ENCODE measurements around the gene RACGAP1.

Gene RACGAP1

DNA sequence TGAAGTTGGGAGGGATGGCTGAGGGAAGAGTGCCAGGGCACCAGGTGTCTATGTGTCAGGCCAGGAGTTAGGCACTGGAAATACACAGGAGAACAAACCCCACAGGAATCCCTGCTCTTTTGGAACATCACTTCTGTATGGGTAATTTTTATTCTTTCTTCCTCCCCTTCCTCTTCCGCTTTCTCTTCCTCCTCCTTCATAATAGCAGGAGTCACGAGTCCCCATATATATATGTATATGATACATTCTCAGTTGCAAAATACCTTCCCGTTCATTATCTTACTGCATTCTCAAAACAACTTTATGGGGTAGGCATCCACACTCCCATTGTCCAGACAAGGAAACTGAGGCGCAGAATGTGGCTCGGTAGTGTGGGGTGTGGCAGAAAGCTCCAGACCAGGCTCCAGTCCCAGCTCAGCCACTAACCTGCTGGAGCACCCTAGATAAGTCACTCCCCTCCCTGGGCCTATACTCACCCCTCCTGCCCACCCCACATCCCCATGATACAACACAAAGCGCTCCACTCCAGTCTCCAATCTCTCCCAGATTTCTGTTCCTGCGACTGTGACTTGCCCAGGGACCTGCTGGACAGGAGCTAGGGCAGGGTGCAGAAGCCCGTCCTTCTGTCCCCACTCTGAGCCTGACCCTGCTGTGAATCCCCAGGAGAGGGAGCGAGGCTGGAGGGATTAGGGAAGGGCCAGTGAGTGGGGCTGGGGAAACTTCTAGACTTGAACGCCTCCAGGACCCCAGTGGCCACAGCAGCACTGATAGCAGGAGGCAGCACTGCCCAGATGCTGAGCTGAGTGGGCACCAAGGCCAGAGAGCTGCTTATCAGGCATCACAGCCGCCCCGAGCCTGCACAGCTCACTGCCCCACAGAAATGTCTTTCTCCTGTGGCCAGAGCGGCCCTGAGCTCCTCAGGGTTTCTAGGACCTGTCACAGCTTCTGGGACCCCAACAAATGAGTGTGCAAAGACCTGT, 76.1 kb downstream of the RACGAP1 start:
- TF ChIP-seq, protein P1, sequence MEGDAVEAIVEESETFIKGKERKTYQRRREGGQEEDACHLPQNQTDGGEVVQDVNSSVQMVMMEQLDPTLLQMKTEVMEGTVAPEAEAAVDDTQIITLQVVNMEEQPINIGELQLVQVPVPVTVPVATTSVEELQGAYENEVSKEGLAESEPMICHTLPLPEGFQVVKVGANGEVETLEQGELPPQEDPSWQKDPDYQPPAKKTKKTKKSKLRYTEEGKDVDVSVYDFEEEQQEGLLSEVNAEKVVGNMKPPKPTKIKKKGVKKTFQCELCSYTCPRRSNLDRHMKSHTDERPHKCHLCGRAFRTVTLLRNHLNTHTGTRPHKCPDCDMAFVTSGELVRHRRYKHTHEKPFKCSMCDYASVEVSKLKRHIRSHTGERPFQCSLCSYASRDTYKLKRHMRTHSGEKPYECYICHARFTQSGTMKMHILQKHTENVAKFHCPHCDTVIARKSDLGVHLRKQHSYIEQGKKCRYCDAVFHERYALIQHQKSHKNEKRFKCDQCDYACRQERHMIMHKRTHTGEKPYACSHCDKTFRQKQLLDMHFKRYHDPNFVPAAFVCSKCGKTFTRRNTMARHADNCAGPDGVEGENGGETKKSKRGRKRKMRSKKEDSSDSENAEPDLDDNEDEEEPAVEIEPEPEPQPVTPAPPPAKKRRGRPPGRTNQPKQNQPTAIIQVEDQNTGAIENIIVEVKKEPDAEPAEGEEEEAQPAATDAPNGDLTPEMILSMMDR (IDR thresholded peaks at IDR 0.05) = no peak
- H3K9me3 ChIP-seq = no peaks in the 10 kb centered on the region
- peaks cover 86% of the 10 kb centered on the region for H3K27me3 ChIP-seq
- H3K4me1 ChIP-seq (ENCODE audit: control insufficient read depth in 1 of 2, insufficient read depth in 1 of 2, low read depth in 1 of 2, low read length in 1 of 2) = peaks cover 16 to 18% of the 10 kb centered on the region in 2 experiments
- H3K27ac ChIP-seq = no peak overlapping the region
- no peak overlapping the region for H3K4me3 ChIP-seq (ENCODE audit: low read depth in 1 of 2, low read length in 1 of 2)
- H3K36me3 ChIP-seq = no peaks in the 10 kb centered on the region

- Histone ChIP-seq H3K4me3 (ENCODE audit: low read depth in 1 of 2, low read length in 1 of 2) (no peak overlapping the region), H3K4me1 (ENCODE audit: control insufficient read depth in 1 of 2, insufficient read depth in 1 of 2, low read depth in 1 of 2, low read length in 1 of 2) (peaks cover 30 to 33% of the 10 kb centered on the region in 2 experiments), H3K9me3 (no peaks in the 10 kb centered on the region), H3K36me3 (no peaks in the 10 kb centered on the region), H3K27ac (no peak overlapping the region), H3K27me3 (peaks cover 71% of the 10 kb centered on the region)
- TF ChIP-seq, protein P1 (IDR thresholded peaks at IDR 0.05) = no peak
These were observed 77.6 kb downstream of the RACGAP1 start for GRCh38 chr12:49947593-49948226.

DNA sequence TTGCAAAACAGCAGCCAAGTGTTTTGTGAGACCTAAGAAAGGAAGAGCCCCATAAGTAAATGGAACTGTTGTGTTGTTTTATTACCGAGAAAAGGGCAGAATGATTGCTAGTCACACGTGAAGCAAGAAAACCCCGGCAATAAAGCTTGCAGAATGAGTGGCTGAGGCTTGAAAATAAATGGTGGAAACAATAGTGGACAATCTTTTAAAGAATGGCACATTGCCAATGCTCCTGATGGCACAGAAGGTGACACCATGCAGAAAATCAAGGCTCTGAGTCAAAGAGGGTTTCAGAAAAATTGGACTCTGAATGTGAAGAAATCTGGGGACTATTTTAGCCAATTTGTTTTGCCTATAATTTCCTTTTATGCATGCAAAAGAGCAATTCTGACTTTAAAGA, 78.8 kb downstream of the RACGAP1 start:
- Histone ChIP-seq H3K27me3 (peaks cover 59% of the 10 kb centered on the region), H3K27ac (no peak overlapping the region), H3K4me3 (ENCODE audit: low read depth in 1 of 2, low read length in 1 of 2) (no peak overlapping the region), H3K9me3 (no peaks in the 10 kb centered on the region), H3K4me1 (ENCODE audit: control insufficient read depth in 1 of 2, insufficient read depth in 1 of 2, low read depth in 1 of 2, low read length in 1 of 2) (peaks cover 42 to 45% of the 10 kb centered on the region in 2 experiments), H3K36me3 (no peaks in the 10 kb centered on the region)
- TF ChIP-seq, protein P1 (IDR thresholded peaks at IDR 0.05) = no peak

DNA sequence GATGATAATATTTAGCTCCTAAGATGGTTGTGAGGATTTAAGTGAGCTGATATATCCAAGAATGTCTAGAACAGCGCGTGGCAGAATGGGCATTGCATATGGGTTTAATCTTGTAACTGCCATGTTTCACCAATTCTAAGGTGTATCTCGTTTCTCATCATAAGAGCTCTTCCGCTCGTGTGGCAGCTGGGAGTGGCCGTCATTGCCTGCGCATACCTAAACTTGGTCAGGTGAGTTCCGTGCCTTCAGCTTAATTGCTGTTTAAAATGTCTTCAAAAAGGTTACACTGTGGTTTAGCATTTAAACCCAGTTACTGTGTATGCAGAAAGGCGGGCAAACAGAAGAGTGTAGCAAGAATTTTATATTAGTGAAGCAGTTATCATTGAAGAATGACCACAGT, 79.2 kb downstream of the RACGAP1 start:
- TF ChIP-seq, protein P1 (IDR thresholded peaks at IDR 0.05) = no peak
- Histone ChIP-seq H3K9me3 (no peaks in the 10 kb centered on the region), H3K4me1 (ENCODE audit: control insufficient read depth in 1 of 2, insufficient read depth in 1 of 2, low read depth in 1 of 2, low read length in 1 of 2) (peaks cover 42 to 46% of the 10 kb centered on the region in 2 experiments), H3K36me3 (no peaks in the 10 kb centered on the region), H3K27me3 (peaks cover 55% of the 10 kb centered on the region), H3K4me3 (ENCODE audit: low read depth in 1 of 2, low read length in 1 of 2) (no peak overlapping the region), H3K27ac (no peak overlapping the region)

- peak overlapping the region; percentile 51 to 52 for H3K4me3 ChIP-seq (ENCODE audit: low read depth in 1 of 2, low read length in 1 of 2)
- H3K27ac ChIP-seq = peak overlapping the region; percentile 67
- TF ChIP-seq, protein P1 (IDR thresholded peaks at IDR 0.05) = peak; percentile 59
These were observed 79.8 kb downstream of the RACGAP1 start for GRCh38 chr12:49945394-49946080.

More at GRCh38 chr12:49945394-49946080, 79.8 kb downstream of the RACGAP1 start:
- Histone ChIP-seq H3K36me3 (no peaks in the 10 kb centered on the region), H3K9me3 (no peaks in the 10 kb centered on the region), H3K27me3 (peaks cover 50% of the 10 kb centered on the region), H3K4me1 (ENCODE audit: control insufficient read depth in 1 of 2, insufficient read depth in 1 of 2, low read depth in 1 of 2, low read length in 1 of 2) (peaks cover 42 to 46% of the 10 kb centered on the region in 2 experiments)

All from neutrophil (primary cell).